Thyroid gland (tissue), 4 donors: Measurements from ENCODE around the gene KRT33A.

ENCODE experiments used
- POLR2A ChIP-seq, 2 donors: fragments of 450-650 bp; IDR thresholded peaks; one replicate each; pipeline ENCODE4 v1.6.1; 2017; ENCODE audit warnings: antibody characterized with exemption in 2 of 2, mild to moderate bottlenecking in 2 of 2, moderate library complexity in 1 of 2
- TF ChIP-seq, protein P1 (sequence below), 6 experiments: fragments of 200-600 bp in 3 of 6; fragments of 450-650 bp in 3 of 6; sonication (generic) in 3 of 6; IDR thresholded peaks; one replicate each; pipeline ENCODE4 v1.5.1; 2016 to 2019; ENCODE audit warnings: antibody characterized with exemption in 6 of 6, mild to moderate bottlenecking in 2 of 6, inconsistent platforms in 1 of 6, moderate library complexity in 1 of 6

GRCh38 chr17:41393826-41394225, 43.2 kb upstream of the KRT33A start:
- TF ChIP-seq, protein P1, sequence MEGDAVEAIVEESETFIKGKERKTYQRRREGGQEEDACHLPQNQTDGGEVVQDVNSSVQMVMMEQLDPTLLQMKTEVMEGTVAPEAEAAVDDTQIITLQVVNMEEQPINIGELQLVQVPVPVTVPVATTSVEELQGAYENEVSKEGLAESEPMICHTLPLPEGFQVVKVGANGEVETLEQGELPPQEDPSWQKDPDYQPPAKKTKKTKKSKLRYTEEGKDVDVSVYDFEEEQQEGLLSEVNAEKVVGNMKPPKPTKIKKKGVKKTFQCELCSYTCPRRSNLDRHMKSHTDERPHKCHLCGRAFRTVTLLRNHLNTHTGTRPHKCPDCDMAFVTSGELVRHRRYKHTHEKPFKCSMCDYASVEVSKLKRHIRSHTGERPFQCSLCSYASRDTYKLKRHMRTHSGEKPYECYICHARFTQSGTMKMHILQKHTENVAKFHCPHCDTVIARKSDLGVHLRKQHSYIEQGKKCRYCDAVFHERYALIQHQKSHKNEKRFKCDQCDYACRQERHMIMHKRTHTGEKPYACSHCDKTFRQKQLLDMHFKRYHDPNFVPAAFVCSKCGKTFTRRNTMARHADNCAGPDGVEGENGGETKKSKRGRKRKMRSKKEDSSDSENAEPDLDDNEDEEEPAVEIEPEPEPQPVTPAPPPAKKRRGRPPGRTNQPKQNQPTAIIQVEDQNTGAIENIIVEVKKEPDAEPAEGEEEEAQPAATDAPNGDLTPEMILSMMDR (IDR thresholded peaks at IDR 0.05): no peak
- TF ChIP-seq POLR2A (IDR thresholded peaks at IDR 0.05): no peak
